HEK293T (cell line): ENCODE data around the gene EXOC6B.

Source experiments
- CTCF ChIA-PET: fragments of 350-600 bp; formaldehyde crosslinking; extraction: SDS; loops from one replicate; lab custom pipeline; 2021; ENCODE audit warnings: antibody characterized with exemption, inconsistent platforms; lab: Yijun Ruan, JAX
- POLR2A ChIA-PET: fragments of 350-600 bp; formaldehyde crosslinking; extraction: SDS; loops from one replicate; lab custom pipeline; 2020; ENCODE audit warnings: antibody characterized with exemption, inconsistent platforms; lab: Yijun Ruan, JAX
- DNase-seq: peaks from one replicate; pipeline ENCODE4 v3.0.0; 2012; ENCODE audit warnings: mixed read lengths; ENCODE audit errors: extremely low spot score
- ARNT ChIP-seq: fragments of 450-650 bp; IDR thresholded peaks from 2 replicates; pipeline ENCODE4 v1.6.1; 2017; ENCODE audit warnings: mild to moderate bottlenecking
- BHLHE40 ChIP-seq: fragments of 450-650 bp; IDR thresholded peaks from 2 replicates; pipeline ENCODE4 v1.6.1; 2016; ENCODE audit warnings: mild to moderate bottlenecking, moderate library complexity, borderline replicate concordance
- CTBP1 ChIP-seq: fragments of 450-650 bp; IDR thresholded peaks from 2 replicates; pipeline ENCODE4 v1.6.1; 2016; ENCODE audit warnings: borderline replicate concordance
- ELF4 ChIP-seq: fragments of 450-650 bp; IDR thresholded peaks from 2 replicates; pipeline ENCODE4 v1.6.1; 2017; ENCODE audit warnings: antibody characterized with exemption
- FOXA1 ChIP-seq: fragments of 450-650 bp; IDR thresholded peaks from 2 replicates; pipeline ENCODE4 v1.6.1; 2016; ENCODE audit warnings: mild to moderate bottlenecking
- FOXK2 ChIP-seq: fragments of 450-650 bp; IDR thresholded peaks from 2 replicates; pipeline ENCODE4 v1.6.1; 2016; ENCODE audit warnings: mild to moderate bottlenecking
- FOXM1 ChIP-seq: fragments of 450-650 bp; IDR thresholded peaks from 2 replicates; pipeline ENCODE4 v1.6.1; 2017; ENCODE audit warnings: mild to moderate bottlenecking, borderline replicate concordance
- L3MBTL2 ChIP-seq: fragments of 450-650 bp; conservative IDR thresholded peaks from 2 replicates; pipeline ENCODE4 v1.6.1; 2016; ENCODE audit warnings: mild to moderate bottlenecking
- LEF1 ChIP-seq: fragments of 450-650 bp; IDR thresholded peaks from 2 replicates; pipeline ENCODE4 v1.6.1; 2017; ENCODE audit warnings: mild to moderate bottlenecking, borderline replicate concordance
- NFRKB ChIP-seq: fragments of 450-650 bp; IDR thresholded peaks from 2 replicates; pipeline ENCODE4 v1.6.1; 2016; ENCODE audit warnings: mild to moderate bottlenecking, moderate library complexity
- SP1 ChIP-seq: fragments of 450-650 bp; IDR thresholded peaks from 2 replicates; pipeline ENCODE4 v1.6.1; 2017
- SUZ12 ChIP-seq: fragments of 450-650 bp; IDR thresholded peaks from 2 replicates; pipeline ENCODE4 v1.6.1; 2016; ENCODE audit warnings: mild to moderate bottlenecking
- ZNF384 ChIP-seq: fragments of 450-650 bp; IDR thresholded peaks from 2 replicates; pipeline ENCODE4 v1.6.1; 2016

Gene EXOC6B

DNA sequence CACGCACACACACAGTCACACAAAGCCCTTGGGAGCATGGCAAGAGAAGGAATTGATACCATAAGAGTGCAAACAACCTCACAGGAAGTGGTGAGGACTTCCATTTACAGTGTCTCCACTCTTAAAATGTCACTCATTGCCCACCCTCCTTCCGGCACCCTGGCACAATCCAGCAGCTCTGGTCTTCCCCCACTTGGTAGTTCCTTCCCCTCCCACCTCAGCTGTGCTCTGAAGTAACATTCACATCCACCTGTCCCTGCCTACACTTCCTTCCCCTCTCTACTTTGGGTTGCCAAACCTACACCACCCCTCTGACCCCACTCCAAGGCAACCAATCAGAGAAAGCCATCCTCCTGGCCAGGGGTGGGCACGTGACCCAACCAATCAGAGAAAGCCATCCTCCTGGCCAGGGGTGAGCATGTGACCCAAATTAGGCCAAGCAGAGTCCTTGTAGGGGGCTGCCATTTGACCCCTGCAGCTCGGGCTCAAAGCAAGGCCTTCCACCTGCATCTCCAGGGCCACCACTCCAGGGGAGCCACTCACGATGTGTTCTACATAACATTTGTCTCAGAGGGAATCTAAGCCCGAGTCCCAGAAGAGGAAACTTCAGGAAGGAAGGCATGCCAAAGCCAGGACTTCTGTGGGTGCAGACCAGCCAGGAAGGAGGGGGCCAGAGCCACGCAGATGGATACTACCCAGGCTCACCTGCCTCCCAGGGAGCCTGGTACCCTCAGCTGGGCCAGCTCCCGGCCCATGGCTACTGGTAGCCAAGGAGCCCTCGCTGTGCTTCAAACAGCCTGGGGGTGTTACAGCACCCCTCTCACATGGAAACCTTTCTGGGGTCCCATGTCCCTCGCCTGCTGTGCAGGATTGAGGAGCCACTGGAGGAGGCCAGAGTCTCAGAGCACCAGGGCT, 699.4 kb downstream of the EXOC6B start:
- ChIA-PET POLR2A (no interaction called here), CTCF (no interaction called here)
- DNase-seq, result no peak
- TF ChIP-seq ZNF384 (no peak), SP1 (no peak), ELF4 (no peak), FOXM1 (no peak), FOXK2 (no peak), LEF1 (no peak), CTBP1 (no peak), SUZ12 (no peak), NFRKB (no peak), L3MBTL2 (no peak), BHLHE40 (no peak), FOXA1 (no peak), ARNT (no peak)
